K562 (cell line): ENCODE data around the gene CLCA1. TPM values are rescaled to one million over a fixed set of nuclear protein-coding genes. Genes with fewer than 3 reads are reported as not detected.
A peak's percentile ranks its signal among the peaks of the same experiment; 100 is the strongest.

Experiments used
- ADNP ChIP-seq: fragments of 200-800 bp; sonication (Bioruptor generic); IDR thresholded peaks from 2 replicates; pipeline ENCODE4 v1.6.1; 2016; ENCODE audit warnings: missing genetic modification characterization, missing compliant biosample characterization
- CBX2 ChIP-seq: fragments of 200-600 bp; sonication (generic); IDR thresholded peaks from one replicate; pipeline ENCODE4 v1.6.1; 2012; ENCODE audit warnings: mild to moderate bottlenecking, low read length, inconsistent platforms; ENCODE audit not compliant: insufficient read depth, poor library complexity, severe bottlenecking
- CHD2 ChIP-seq: IDR thresholded peaks from 2 replicates; pipeline ENCODE4 v1.6.1; 2011; ENCODE audit warnings: low read depth, low read length
- CXXC5 ChIP-seq: fragments of 250-450 bp; sonication (Bioruptor Pico); IDR thresholded peaks from 2 replicates; pipeline ENCODE4 v1.8.0; 2022; ENCODE audit warnings: inconsistent platforms, mild to moderate bottlenecking, moderate library complexity
- DPF2 ChIP-seq: fragments of 450-650 bp; IDR thresholded peaks from 2 replicates; pipeline ENCODE4 v1.6.1; 2016
- JUND ChIP-seq, 2 experiments: IDR thresholded peaks; 2 replicates in 1 of 2; 3 replicates in 1 of 2; pipeline ENCODE4 v1.6.1; 2011; ENCODE audit warnings: borderline replicate concordance in 2 of 2, low read depth in 2 of 2, low read length in 2 of 2, improper control_type of control experiment in 1 of 2, missing biosample characterization in 1 of 2, missing genetic modification characterization in 1 of 2, missing genetic modification reagents in 1 of 2
- KAT8 ChIP-seq: fragments of 450-650 bp; IDR thresholded peaks from 2 replicates; pipeline ENCODE4 v1.6.1; 2016; ENCODE audit warnings: low read depth, mild to moderate bottlenecking
- KLF1 ChIP-seq: fragments of 450-650 bp; IDR thresholded peaks from 2 replicates; pipeline ENCODE4 v1.6.1; 2016; ENCODE audit warnings: missing genetic modification characterization, missing compliant biosample characterization
- MEF2A ChIP-seq: IDR thresholded peaks from 2 replicates; pipeline ENCODE4 v1.6.1; 2011; ENCODE audit warnings: low read depth, mild to moderate bottlenecking, low read length, moderate library complexity; ENCODE audit not compliant: control insufficient read depth
- NFYB ChIP-seq: IDR thresholded peaks from 2 replicates; pipeline ENCODE4 v1.6.1; 2011; ENCODE audit warnings: mild to moderate bottlenecking, moderate library complexity; ENCODE audit not compliant: insufficient read length; ENCODE audit errors: extremely low read depth
- NR2C2 ChIP-seq, 2 experiments: fragments of 200-800 bp in 1 of 2; sonication (Bioruptor generic) in 1 of 2; sonication (generic) in 1 of 2; formaldehyde crosslinking in 1 of 2; IDR thresholded peaks; 2 replicates each; pipeline versions ENCODE4 v1.6.1 to v1.8.0; 2016 to 2022; ENCODE audit warnings: mild to moderate bottlenecking in 1 of 2, missing compliant biosample characterization in 1 of 2, missing genetic modification characterization in 1 of 2, missing genetic modification reagents in 1 of 2
- PRMT5 ChIP-seq: sonication (generic); formaldehyde crosslinking; IDR thresholded peaks from 2 replicates; pipeline ENCODE4 v1.5.0; 2020; ENCODE audit warnings: missing genetic modification reagents
- PRPF4 ChIP-seq: fragments of 200-400 bp; formaldehyde crosslinking; IDR thresholded peaks from one replicate; pipeline ENCODE4 v1.6.1; 2017; ENCODE audit warnings: low read length, low read depth, mild to moderate bottlenecking; ENCODE audit not compliant: insufficient read depth, poor library complexity, severe bottlenecking
- RB1 ChIP-seq: fragments of 450-650 bp; IDR thresholded peaks from 2 replicates; pipeline ENCODE4 v1.6.1; 2017; ENCODE audit warnings: low read depth, mild to moderate bottlenecking
- RFX5 ChIP-seq: IDR thresholded peaks from 2 replicates; pipeline ENCODE4 v1.6.1; 2011; ENCODE audit warnings: low read depth, mild to moderate bottlenecking, improper control_type of control experiment, low read length
- RNF2 ChIP-seq: sonication (generic); IDR thresholded peaks from 2 replicates; pipeline ENCODE4 v1.6.1; 2016
- RUNX1 ChIP-seq: sonication (generic); IDR thresholded peaks from 2 replicates; pipeline ENCODE4 v1.6.1; 2016; ENCODE audit warnings: antibody characterized with exemption, low read depth
- SMARCE1 ChIP-seq: fragments of 450-650 bp; IDR thresholded peaks from 2 replicates; pipeline ENCODE4 v1.7.1; 2016; ENCODE audit warnings: mild to moderate bottlenecking
- ZBTB17 ChIP-seq: fragments of 450-650 bp; formaldehyde crosslinking; IDR thresholded peaks from 2 replicates; pipeline ENCODE4 v1.4.0; 2020; ENCODE audit warnings: mild to moderate bottlenecking
- ZC3H4 ChIP-seq: sonication (generic); formaldehyde crosslinking; IDR thresholded peaks from 2 replicates; pipeline ENCODE4 v1.9.0; 2021; ENCODE audit warnings: missing genetic modification reagents, borderline replicate concordance
- ZNF282 ChIP-seq: sonication (generic); formaldehyde crosslinking; IDR thresholded peaks from 2 replicates; pipeline ENCODE4 v1.8.1; 2023; ENCODE audit warnings: missing genetic modification reagents
- ZNF3 ChIP-seq: fragments of 250-450 bp; sonication (Bioruptor Pico); IDR thresholded peaks from 2 replicates; pipeline ENCODE4 v1.5.0; 2021; ENCODE audit warnings: mild to moderate bottlenecking, moderate library complexity
- ZNF311 ChIP-seq: fragments of 250-450 bp; sonication (Bioruptor Pico); IDR thresholded peaks from 2 replicates; pipeline ENCODE4 v1.4.0; 2020; ENCODE audit warnings: mild to moderate bottlenecking, moderate library complexity
- ZZZ3 ChIP-seq: fragments of 450-650 bp; IDR thresholded peaks from 2 replicates; pipeline ENCODE4 v1.6.1; 2016; ENCODE audit warnings: antibody characterized with exemption, mild to moderate bottlenecking, moderate library complexity
- polyA plus RNA-seq, 8 experiments: library from polyadenylated mRNA; depleted of rRNA in 4 of 8; stranded (reverse) in 5 of 8; unstranded in 3 of 8; fragments of >200 nt; fragmentation: Nextera tagmentation in 2 of 8; fragmentation: Illumina TruSeq in 1 of 8; extraction: Ambion mirVana in 2 of 8; extraction: Trizol in 1 of 8; gene quantifications; 2 replicates each; pipeline versions ENCODE4 v1.2.1 to v1.2.3, GENCODE V29; 2011 to 2014; ENCODE audit warnings: inconsistent platforms in 1 of 8, missing spikeins in 1 of 8
- total RNA-seq, 7 experiments: library from RNA; depleted of rRNA in 6 of 7; stranded (reverse); fragments of >200 nt in 6 of 7; fragmentation: Illumina TruSeq in 2 of 7; extraction: Trizol in 2 of 7; gene quantifications; 2 replicates each; pipeline versions ENCODE4 v1.2.1 to v1.2.3, GENCODE V29; 2011 to 2021; ENCODE audit warnings: low replicate concordance in 1 of 7
- TF ChIP-seq, protein P1 (sequence below): sonication (generic); formaldehyde crosslinking; IDR thresholded peaks from 2 replicates; pipeline ENCODE4 v1.9.0; 2022; ENCODE audit warnings: mild to moderate bottlenecking, missing genetic modification reagents
- TF ChIP-seq, protein P2 (sequence below), 2 experiments: fragments of 450-650 bp in 1 of 2; sonication (generic) in 1 of 2; formaldehyde crosslinking; conservative IDR thresholded peaks; 2 replicates each; pipeline versions ENCODE4 v1.4.0 to v1.8.1; 2020 to 2022; ENCODE audit warnings: mild to moderate bottlenecking in 1 of 2, missing genetic modification reagents in 1 of 2
- TF ChIP-seq, protein P3 (sequence below): fragments of 250-450 bp; sonication (Bioruptor Pico); IDR thresholded peaks from 2 replicates; pipeline ENCODE4 v1.8.0; 2022; ENCODE audit warnings: moderate library complexity, mild to moderate bottlenecking, inconsistent platforms
- TF ChIP-seq, protein P4 (sequence below): fragments of 450-650 bp; IDR thresholded peaks from 2 replicates; pipeline ENCODE4 v1.6.1; 2018; ENCODE audit warnings: mild to moderate bottlenecking, low read depth; ENCODE audit not compliant: partially characterized antibody

CLCA1 gene
- total and polyA plus RNA-seq, 9 of the 15 experiments (the other 6 are each of a cell fraction or from before 2014, with no cell fraction given): 0.03 to 0.08 (median 0.04) TPM; not detected in 6

DNA sequence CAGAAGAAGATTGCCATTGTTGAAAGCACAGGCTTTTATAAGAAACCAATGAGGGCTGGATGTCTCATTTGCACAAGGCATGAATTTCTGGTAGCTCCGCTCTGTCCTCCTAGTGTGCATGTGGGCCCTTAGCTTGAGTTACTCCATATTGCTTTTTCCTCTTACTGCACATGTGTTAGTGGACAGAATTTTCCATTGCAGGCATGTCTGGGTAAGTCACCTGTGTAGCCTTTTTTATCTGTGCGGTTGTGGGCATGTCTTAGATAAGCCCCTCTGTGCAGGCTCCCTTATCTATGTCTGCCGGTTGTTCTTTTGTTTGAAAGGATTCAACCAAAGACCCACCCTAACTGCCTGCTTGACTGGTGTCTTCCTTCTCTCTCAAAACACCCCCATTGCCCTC lies 7.2 kb upstream of the CLCA1 start (continued):
- no peak for TF ChIP-seq JUND (IDR thresholded peaks at IDR 0.05; ENCODE audit: borderline replicate concordance, low read depth, low read length)
- peak; percentile 94; the same call in 2 of the 3 replicates for TF ChIP-seq JUND (tag; IDR thresholded peaks at IDR 0.05; ENCODE audit: borderline replicate concordance, low read depth, low read length)
- TF ChIP-seq RUNX1: 0 out of 2 replicates have a peak, but pooled peaks have one; percentile 66
- no peak for TF ChIP-seq CBX2
- peak; percentile 87 for TF ChIP-seq KLF1 (tag)
- TF ChIP-seq, protein P1, sequence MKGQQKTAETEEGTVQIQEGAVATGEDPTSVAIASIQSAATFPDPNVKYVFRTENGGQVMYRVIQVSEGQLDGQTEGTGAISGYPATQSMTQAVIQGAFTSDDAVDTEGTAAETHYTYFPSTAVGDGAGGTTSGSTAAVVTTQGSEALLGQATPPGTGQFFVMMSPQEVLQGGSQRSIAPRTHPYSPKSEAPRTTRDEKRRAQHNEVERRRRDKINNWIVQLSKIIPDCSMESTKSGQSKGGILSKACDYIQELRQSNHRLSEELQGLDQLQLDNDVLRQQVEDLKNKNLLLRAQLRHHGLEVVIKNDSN (CRISPR knock-in tag): no peak
- no peak for TF ChIP-seq PRPF4
- peak; percentile 100 for TF ChIP-seq ZNF311 (CRISPR knock-in tag)
- peak; percentile 97 for TF ChIP-seq ZBTB17 (CRISPR knock-in tag)
- peak; percentile 77 for TF ChIP-seq SMARCE1
- TF ChIP-seq, protein P2, sequence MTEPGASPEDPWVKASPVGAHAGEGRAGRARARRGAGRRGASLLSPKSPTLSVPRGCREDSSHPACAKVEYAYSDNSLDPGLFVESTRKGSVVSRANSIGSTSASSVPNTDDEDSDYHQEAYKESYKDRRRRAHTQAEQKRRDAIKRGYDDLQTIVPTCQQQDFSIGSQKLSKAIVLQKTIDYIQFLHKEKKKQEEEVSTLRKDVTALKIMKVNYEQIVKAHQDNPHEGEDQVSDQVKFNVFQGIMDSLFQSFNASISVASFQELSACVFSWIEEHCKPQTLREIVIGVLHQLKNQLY (CRISPR knock-in tag; conservative IDR thresholded peaks at IDR 0.05): no peak
- no peak for TF ChIP-seq KAT8
- TF ChIP-seq MEF2A: no peak
- TF ChIP-seq PRMT5 (CRISPR knock-in tag): no peak
- TF ChIP-seq, protein P3, sequence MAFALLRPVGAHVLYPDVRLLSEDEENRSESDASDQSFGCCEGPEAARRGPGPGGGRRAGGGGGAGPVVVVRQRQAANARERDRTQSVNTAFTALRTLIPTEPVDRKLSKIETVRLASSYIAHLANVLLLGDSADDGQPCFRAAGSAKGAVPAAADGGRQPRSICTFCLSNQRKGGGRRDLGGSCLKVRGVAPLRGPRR: peak; percentile 99
- no peak for TF ChIP-seq ZZZ3
- peak; percentile 90 for TF ChIP-seq DPF2
- TF ChIP-seq RB1: peak; percentile 41
- no peak for TF ChIP-seq ZNF3
- TF ChIP-seq RFX5: no peak
- TF ChIP-seq ZNF282 (CRISPR knock-in tag): no peak
- TF ChIP-seq, protein P4, sequence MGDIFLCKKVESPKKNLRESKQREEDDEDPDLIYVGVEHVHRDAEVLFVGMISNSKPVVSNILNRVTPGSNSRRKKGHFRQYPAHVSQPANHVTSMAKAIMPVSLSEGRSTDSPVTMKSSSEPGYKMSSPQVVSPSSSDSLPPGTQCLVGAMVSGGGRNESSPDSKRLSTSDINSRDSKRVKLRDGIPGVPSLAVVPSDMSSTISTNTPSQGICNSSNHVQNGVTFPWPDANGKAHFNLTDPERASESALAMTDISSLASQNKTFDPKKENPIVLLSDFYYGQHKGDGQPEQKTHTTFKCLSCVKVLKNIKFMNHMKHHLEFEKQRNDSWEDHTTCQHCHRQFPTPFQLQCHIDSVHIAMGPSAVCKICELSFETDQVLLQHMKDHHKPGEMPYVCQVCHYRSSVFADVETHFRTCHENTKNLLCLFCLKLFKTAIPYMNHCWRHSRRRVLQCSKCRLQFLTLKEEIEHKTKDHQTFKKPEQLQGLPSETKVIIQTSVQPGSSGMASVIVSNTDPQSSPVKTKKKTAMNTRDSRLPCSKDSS: peak; percentile 79
- TF ChIP-seq ZC3H4 (CRISPR knock-in tag): no peak
- TF ChIP-seq NFYB: no peak
- TF ChIP-seq RNF2: no peak
- TF ChIP-seq CXXC5 (CRISPR knock-in tag): peak; percentile 98
- TF ChIP-seq NR2C2 (CRISPR knock-in tag; IDR thresholded peaks at IDR 0.05): no peak
- peak; percentile 62; the same call in 1 of the 2 replicates for TF ChIP-seq NR2C2 (tag; IDR thresholded peaks at IDR 0.05)
- peak; percentile 59; the same call in 1 of the 2 replicates for TF ChIP-seq ADNP (tag)
- TF ChIP-seq CHD2: 0 out of 2 replicates have a peak, but pooled peaks have one; percentile 35
